Astrocyte (in vitro differentiated cells and primary cell): Measurements from ENCODE around the gene PARM1. TPM values are rescaled to one million over a fixed set of nuclear protein-coding genes. Genes with fewer than 3 reads are reported as not detected.

Experiments
- DNase-seq: peaks from one replicate; pipeline ENCODE4 v3.0.0-alpha.2; 2010; ENCODE audit warnings: low read depth
- FAIRE-seq: peaks from 2 replicates; lab custom pipeline; 2011; peaks lifted over from hg19 to GRCh38; lab: Jason Lieb, UNC
- H2AFZ ChIP-seq: 2 replicates; pipeline ENCODE4 v1.6.0; 2012; ENCODE audit warnings: low read depth, low read length, inconsistent platforms
- H3K27ac ChIP-seq: 2 replicates; pipeline ENCODE4 v1.5.1; 2011; ENCODE audit warnings: low read depth, low read length, inconsistent platforms
- H3K27me3 ChIP-seq: 2 replicates; pipeline ENCODE4 v1.6.0; 2011; ENCODE audit warnings: low read length, inconsistent platforms; ENCODE audit not compliant: insufficient read depth
- H3K36me3 ChIP-seq: 2 replicates; pipeline ENCODE4 v1.5.1; 2011; ENCODE audit warnings: low read length, inconsistent platforms; ENCODE audit not compliant: insufficient read depth
- H3K4me1 ChIP-seq: 2 replicates; pipeline ENCODE4 v1.5.1; 2011; ENCODE audit warnings: low read length, inconsistent platforms; ENCODE audit not compliant: insufficient read depth
- H3K4me2 ChIP-seq: 2 replicates; pipeline ENCODE4 v1.6.0; 2012; ENCODE audit warnings: low read length, inconsistent platforms
- H3K4me3 ChIP-seq: 2 replicates; pipeline ENCODE4 v1.5.1; 2011; ENCODE audit warnings: low read depth, mild to moderate bottlenecking, low read length, inconsistent platforms; ENCODE audit not compliant: insufficient read depth
- H3K79me2 ChIP-seq: 2 replicates; pipeline ENCODE4 v1.6.0; 2012; ENCODE audit warnings: mild to moderate bottlenecking, low read length, inconsistent platforms; ENCODE audit not compliant: insufficient read depth
- H3K9ac ChIP-seq: 2 replicates; pipeline ENCODE4 v1.6.0; 2012; ENCODE audit warnings: mild to moderate bottlenecking, low read length, inconsistent platforms
- H3K9me3 ChIP-seq: 2 replicates; pipeline ENCODE4 v1.5.1; 2012; ENCODE audit warnings: low read depth, mild to moderate bottlenecking, low read length, inconsistent platforms; ENCODE audit not compliant: insufficient read depth
- H4K20me1 ChIP-seq: 2 replicates; pipeline ENCODE4 v1.6.0; 2012; ENCODE audit warnings: low read length, inconsistent platforms; ENCODE audit not compliant: insufficient read depth
- H3K27ac Mint-ChIP-seq: one replicate; pipeline ENCODE4 v1.8.0; 2021; ENCODE audit warnings: mild to moderate bottlenecking, mixed read lengths; ENCODE audit not compliant: unreplicated experiment
- H3K27me3 Mint-ChIP-seq: one replicate; pipeline ENCODE4 v1.8.0; 2021; ENCODE audit warnings: low read depth, mixed read lengths; ENCODE audit not compliant: unreplicated experiment
- H3K36me3 Mint-ChIP-seq: one replicate; pipeline ENCODE4 v1.8.0; 2021; ENCODE audit warnings: low read depth, mixed read lengths; ENCODE audit not compliant: unreplicated experiment
- H3K4me1 Mint-ChIP-seq: one replicate; pipeline ENCODE4 v1.8.0; 2021; ENCODE audit warnings: low read depth, mixed read lengths; ENCODE audit not compliant: unreplicated experiment
- H3K4me3 Mint-ChIP-seq: one replicate; pipeline ENCODE4 v1.8.0; 2021; ENCODE audit warnings: mild to moderate bottlenecking, moderate library complexity, mixed read lengths; ENCODE audit not compliant: unreplicated experiment
- H3K9me3 Mint-ChIP-seq: one replicate; pipeline ENCODE4 v1.8.0; 2021; ENCODE audit warnings: mild to moderate bottlenecking, mixed read lengths; ENCODE audit not compliant: unreplicated experiment
- EZH2 ChIP-seq: IDR thresholded peaks from 2 replicates; pipeline ENCODE4 v1.6.1; 2012; ENCODE audit warnings: mild to moderate bottlenecking, low read length, inconsistent platforms; ENCODE audit not compliant: insufficient read depth
- total RNA-seq: library from RNA; stranded (reverse); gene quantifications from 2 replicates; pipeline ENCODE4 v1.2.1, GENCODE V29; 2021
- TF ChIP-seq, protein P1 (sequence below): IDR thresholded peaks from 2 replicates; pipeline ENCODE4 v1.5.1; 2011; ENCODE audit warnings: low read depth, mild to moderate bottlenecking, inconsistent platforms, low read length, moderate library complexity; ENCODE audit not compliant: insufficient read depth

Gene PARM1
- total RNA-seq, 1 donor from 2014 or later = 1.2 TPM

DNA sequence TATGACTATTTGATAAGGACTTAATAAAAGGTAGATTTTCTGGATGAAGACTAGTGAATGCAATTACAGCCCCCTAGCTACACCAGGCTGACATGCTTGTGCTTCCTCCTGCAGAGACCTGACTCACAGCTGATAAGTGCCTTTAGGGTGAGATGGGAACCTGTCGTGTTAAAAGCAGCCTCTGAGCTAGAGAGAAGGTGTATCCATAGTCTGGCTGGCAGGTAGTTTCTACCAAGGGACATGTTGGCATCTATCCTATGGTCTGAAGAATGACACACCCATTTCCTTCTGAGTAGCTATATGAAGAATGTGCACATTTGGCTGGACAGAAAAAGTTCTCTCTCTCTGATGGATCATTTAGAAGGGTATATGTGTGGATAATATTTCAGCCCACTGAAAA, 64.1 kb downstream of the PARM1 start:
- H3K4me3 Mint-ChIP-seq = no peak overlapping the region
- H3K9ac ChIP-seq = no peak overlapping the region
- no peaks in the 10 kb centered on the region for H3K79me2 ChIP-seq
- no peaks in the 10 kb centered on the region for H3K9me3 ChIP-seq
- no peak overlapping the region for H3K4me3 ChIP-seq
- H3K4me2 ChIP-seq = no peak overlapping the region
- H3K4me1 ChIP-seq = no peaks in the 10 kb centered on the region
- no peaks in the 10 kb centered on the region for H4K20me1 ChIP-seq
- FAIRE-seq (no peak), DNase-seq (no peak)
- no peak overlapping the region for H3K27ac Mint-ChIP-seq
- TF ChIP-seq EZH2 = no peak
- TF ChIP-seq, protein P1, sequence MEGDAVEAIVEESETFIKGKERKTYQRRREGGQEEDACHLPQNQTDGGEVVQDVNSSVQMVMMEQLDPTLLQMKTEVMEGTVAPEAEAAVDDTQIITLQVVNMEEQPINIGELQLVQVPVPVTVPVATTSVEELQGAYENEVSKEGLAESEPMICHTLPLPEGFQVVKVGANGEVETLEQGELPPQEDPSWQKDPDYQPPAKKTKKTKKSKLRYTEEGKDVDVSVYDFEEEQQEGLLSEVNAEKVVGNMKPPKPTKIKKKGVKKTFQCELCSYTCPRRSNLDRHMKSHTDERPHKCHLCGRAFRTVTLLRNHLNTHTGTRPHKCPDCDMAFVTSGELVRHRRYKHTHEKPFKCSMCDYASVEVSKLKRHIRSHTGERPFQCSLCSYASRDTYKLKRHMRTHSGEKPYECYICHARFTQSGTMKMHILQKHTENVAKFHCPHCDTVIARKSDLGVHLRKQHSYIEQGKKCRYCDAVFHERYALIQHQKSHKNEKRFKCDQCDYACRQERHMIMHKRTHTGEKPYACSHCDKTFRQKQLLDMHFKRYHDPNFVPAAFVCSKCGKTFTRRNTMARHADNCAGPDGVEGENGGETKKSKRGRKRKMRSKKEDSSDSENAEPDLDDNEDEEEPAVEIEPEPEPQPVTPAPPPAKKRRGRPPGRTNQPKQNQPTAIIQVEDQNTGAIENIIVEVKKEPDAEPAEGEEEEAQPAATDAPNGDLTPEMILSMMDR = no peak
- no peaks in the 10 kb centered on the region for H3K9me3 Mint-ChIP-seq
- H3K36me3 Mint-ChIP-seq = no peaks in the 10 kb centered on the region
- H2AFZ ChIP-seq = no peak overlapping the region
- no peaks in the 10 kb centered on the region for H3K27me3 ChIP-seq
- H3K36me3 ChIP-seq = no peaks in the 10 kb centered on the region
- no peak overlapping the region for H3K27ac ChIP-seq
- no peaks in the 10 kb centered on the region for H3K27me3 Mint-ChIP-seq
- peaks cover 2% of the 10 kb centered on the region for H3K4me1 Mint-ChIP-seq

DNA sequence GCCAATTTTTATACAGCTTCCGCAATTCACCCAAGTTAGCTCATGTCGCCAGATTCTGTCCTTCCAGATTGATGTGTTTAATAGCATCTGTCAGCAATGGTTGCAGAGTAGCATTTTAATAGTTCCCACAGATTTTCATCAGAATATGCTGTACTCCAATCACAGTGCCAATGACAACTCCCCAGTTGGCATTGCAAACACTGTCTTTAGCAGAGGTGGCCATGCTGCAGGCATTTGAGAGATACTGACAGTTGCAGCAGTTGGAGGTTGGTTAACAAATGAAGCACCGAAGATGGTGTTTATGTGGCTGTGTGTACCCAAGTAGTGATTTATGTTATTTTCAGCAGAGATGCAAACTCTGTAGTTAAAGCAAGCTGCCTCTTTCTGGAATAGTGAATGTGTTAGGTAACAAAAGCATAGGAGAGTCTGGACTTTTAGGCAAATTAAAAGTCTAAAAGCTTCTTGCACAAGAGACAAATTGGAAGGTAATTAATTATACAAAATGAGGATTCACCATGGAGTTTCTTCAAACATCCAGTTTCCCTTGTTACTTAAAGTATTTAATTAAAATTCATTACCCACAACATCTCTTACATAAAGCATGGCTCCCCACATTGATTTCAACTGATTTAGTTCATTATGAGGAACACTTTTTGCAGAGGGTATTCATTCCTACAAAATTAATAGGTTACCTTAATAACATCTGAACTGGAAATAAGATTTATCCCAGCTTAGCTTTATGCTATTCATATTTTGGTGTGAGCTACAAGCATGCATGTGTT, 65.2 kb downstream of the PARM1 start:
- Histone ChIP-seq H3K36me3 (no peaks in the 10 kb centered on the region), H3K9me3 (no peaks in the 10 kb centered on the region), H3K27ac (no peak overlapping the region), H3K79me2 (no peaks in the 10 kb centered on the region), H3K4me3 (no peak overlapping the region), H3K4me1 (no peaks in the 10 kb centered on the region), H3K9ac (no peak overlapping the region), H4K20me1 (no peaks in the 10 kb centered on the region), H2AFZ (no peak overlapping the region), H3K27me3 (no peaks in the 10 kb centered on the region), H3K4me2 (no peak overlapping the region)
- no peak for DNase-seq
- no peaks in the 10 kb centered on the region for H3K27me3 Mint-ChIP-seq
- FAIRE-seq = no peak
- no peaks in the 10 kb centered on the region for H3K36me3 Mint-ChIP-seq
- TF ChIP-seq, protein P1 = no peak
- no peak for TF ChIP-seq EZH2
- H3K4me3 Mint-ChIP-seq = no peak overlapping the region
- H3K9me3 Mint-ChIP-seq = no peaks in the 10 kb centered on the region
- peaks cover 2% of the 10 kb centered on the region for H3K4me1 Mint-ChIP-seq
- H3K27ac Mint-ChIP-seq = no peak overlapping the region

DNA sequence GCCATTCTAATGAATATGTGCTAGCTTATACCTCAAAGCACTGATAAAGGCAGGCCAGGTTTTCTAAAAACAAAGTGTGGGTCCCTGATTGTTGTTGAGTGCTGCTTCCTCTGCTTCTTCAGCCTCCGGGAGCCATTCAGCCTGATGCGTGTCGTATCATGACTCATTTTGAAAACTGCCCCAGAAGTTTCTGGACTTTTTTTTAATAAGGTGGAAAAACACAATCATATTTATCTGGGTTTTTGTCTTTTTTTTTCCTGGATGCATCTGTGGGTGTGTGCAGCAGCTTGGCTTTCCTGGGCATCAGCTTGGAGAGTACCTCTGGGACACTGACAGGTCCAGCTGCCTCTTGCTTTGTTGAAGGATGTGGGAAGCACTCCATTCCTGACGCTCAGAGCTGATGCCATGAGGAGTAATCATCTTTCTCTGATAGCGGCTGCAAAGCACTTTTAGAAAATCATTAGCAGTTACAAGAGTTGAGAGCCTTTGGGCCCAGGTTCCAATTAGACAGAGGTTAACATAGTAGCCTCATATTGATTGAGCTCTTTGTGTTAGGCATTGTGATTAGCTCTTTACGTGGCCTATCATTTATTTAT, 66.9 kb downstream of the PARM1 start:
- DNase-seq = no peak
- no peaks in the 10 kb centered on the region for H3K36me3 ChIP-seq
- H3K27ac Mint-ChIP-seq = no peak overlapping the region
- no peak overlapping the region for H3K4me3 Mint-ChIP-seq
- no peak overlapping the region for H3K4me3 ChIP-seq
- no peak for FAIRE-seq
- H3K4me1 ChIP-seq = no peaks in the 10 kb centered on the region
- peaks cover 7% of the 10 kb centered on the region for H3K4me1 Mint-ChIP-seq
- no peaks in the 10 kb centered on the region for H3K9me3 Mint-ChIP-seq
- H3K27ac ChIP-seq = no peak overlapping the region
- no peak overlapping the region for H3K9ac ChIP-seq
- no peaks in the 10 kb centered on the region for H3K27me3 Mint-ChIP-seq
- H3K27me3 ChIP-seq = no peaks in the 10 kb centered on the region
- H2AFZ ChIP-seq = no peak overlapping the region
- H3K36me3 Mint-ChIP-seq = no peaks in the 10 kb centered on the region
- H3K4me2 ChIP-seq = no peak overlapping the region
- H3K79me2 ChIP-seq = no peaks in the 10 kb centered on the region
- no peaks in the 10 kb centered on the region for H3K9me3 ChIP-seq
- no peak for TF ChIP-seq EZH2
- TF ChIP-seq, protein P1 = no peak
- no peaks in the 10 kb centered on the region for H4K20me1 ChIP-seq
